IPS DF 4.7 (cell line): ENCODE results near the gene POU6F2.

Experiments
- DNase-seq: peaks from one replicate; pipeline ENCODE4 v3.0.0-alpha.2; 2013; ENCODE audit warnings: low spot score; ENCODE audit errors: extremely low read depth

POU6F2 gene

DNA sequence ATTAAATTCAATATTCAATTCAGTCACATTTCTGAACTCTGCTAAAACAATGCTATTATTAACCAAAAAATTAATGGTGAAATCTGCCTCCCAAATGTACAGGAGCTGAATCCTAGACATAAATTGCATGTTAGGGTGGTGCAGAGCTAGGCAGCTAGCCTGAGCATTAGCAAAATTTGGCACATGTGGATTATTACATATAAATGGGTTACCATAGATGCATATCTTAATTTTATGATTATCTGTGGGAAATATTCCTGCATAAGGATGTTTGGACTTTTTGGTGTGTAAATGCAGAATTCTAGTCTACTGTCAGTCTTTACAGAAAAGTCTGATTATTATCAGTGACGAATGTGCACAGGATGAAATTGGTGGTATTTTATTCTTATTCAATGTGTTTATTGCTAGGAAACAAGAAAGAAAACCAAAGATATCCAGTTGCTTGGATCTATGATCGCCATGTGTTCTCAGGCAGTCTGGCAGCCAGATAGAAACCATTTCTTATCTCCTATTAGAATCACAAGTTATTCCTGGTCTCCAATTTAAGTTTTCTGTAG is 150.7 kb downstream of the POU6F2 start:
- DNase-seq: no peak

DNA sequence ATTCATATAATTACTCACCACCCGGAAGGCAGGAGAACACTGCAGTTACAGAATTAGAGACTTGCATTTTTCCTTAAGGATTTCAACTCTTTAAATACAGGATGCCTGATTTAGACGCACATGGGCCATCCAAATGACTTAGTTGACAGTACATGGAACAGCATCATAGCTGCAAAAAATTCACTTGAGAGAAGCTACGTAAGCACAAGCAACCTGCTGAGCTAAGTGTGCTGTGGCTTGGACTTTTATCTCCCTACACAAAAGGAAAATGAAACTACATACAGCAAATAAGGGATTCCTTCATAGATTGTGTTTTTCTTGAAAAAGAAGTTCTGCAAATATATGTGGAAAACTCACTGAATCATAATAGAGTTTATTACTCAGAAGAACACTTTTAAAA is 152.6 kb downstream of the POU6F2 start:
- DNase-seq: no peak

DNA sequence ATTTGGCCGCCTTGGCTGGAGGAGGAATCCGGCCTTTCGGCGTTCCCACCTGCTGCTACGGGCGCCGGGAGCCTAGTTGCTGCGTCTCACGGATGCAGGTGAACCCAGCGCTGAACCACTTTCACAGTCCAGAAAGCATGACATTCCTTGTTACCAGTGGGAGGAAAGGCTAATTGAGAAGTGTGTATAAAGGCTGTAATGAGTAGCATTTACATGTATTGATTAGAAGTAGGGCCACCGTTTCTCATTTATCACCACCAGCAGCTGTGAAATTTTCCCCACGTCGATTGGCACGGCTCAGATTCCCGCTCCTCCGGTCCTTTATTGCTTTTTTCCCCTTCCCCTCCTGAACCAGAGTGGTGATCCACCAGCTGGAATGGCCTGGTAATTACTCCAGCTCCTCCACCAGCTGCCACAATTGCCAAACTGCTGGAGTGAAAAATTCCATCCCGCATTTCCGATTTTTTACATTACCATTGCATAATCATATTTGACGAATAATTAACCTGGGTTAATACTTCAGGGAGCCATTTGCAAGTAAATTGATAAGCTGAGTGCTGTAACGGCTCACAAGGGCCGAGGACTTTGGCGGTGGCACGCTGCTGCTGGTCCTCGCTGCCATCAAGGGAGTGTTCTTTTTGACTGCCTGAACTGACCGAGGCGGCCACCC is 153.3 kb downstream of the POU6F2 start:
- DNase-seq: no peak

DNA sequence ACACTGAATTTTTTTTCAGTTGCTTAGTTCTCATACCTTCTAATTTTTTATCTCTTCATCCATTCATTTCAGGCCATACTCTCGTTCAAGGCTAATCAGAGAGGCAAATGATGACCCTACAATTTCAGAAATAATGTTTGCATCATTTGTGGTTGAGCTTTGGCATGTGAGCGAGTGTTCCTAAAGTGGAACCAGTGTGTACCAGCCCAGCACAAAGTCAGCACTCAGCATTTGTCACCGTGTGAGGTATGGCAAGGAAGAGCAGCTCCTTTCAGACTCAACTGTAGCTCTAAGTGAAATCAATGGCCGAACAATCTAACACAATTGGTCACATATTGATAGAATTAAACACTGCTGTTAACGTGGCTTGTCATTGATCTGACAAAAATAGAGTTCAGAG is 154.6 kb downstream of the POU6F2 start:
- no peak for DNase-seq

DNA sequence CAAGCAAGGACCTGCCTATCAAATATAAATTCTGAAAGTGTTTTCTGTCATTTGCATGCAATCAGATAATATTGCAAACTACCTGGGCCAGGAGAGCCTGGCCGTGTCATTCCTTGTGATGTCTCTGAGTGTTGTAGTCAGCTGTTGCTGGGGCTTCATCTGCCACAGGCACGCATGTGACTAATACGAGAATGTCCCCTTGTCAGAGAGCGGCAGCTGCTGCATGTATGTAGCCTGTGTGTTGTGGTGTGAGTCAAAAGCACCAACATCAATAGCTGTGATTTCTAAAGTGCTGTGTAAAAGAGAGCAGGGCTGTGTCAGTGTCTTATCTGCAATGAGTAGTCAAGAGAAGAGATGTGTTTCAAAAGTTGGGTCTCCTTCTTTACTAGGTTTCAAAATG is 155.4 kb downstream of the POU6F2 start:
- DNase-seq: no peak

DNA sequence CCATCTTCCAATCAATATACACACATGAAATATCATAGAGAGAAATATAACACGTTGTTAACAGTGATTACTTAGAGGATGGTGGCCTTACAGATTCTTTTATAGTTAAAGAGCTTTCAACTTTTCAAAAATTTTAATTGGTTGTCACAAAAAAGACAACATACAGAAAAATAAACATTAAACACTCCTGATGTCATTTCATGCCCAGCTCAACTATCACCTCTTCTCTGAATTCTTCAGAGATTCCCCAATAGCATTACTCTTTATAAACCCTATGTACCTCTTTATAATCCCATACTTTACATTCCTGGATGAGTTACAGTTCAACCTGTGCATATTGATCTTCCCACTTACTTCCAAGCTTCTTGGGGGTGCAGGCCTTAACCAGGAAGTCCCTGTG is 159.8 kb downstream of the POU6F2 start:
- DNase-seq: no peak

DNA sequence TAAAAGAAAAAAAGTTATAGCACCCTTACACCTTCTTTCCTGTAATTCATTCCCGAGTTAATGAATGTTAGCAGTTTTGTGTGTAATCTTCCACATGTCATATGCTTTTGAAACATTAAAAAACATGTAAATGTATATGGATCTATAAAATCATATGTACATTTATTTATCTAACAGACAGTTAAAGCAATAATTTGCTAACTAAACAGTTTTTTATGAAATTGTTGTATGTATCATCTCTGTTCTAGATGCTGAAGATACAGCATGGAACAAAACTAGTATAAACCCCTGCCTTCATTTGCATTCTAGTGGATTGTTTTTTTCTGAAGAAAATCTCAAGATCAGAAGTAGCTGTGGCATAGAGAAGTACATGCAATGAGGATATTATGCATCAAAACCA is 165.0 kb downstream of the POU6F2 start:
- no peak for DNase-seq

DNA sequence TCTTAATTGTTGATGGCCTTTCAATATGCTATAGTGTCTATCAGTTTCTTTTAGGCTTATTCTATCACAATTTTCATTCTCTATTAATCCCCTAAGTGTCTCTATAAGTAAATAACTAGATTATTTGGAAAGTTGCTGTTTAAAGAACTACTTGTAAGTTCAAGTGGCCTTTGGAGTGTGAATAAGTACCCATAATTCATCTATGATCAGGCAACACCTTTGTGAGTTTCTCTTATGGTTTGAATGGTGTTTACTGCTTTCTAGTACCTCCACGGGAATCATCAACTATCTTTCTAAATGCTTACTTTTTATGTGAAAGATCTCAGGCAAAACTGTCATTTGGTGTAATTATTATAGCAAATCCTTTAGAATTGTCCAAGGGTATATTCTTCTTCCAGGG is 166.7 kb downstream of the POU6F2 start:
- DNase-seq: no peak

DNA sequence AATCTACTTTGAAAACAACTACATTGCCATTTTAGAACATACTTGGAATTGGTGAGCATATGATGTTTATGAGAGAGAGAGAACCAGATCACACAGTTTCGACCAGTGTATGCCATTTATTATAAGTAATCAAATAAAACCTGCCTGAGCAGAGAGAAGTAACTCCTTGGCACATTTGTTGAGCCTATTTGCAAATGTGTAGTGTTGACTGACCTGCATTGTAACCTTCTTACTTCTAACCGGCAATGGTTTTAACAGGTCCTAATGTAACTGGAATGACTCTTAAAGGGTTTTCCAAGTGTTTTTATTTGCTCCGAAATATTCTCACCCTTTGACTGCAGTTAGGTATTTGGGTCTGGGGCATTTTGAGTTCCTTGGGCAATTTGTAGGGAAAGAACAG is 167.6 kb downstream of the POU6F2 start:
- DNase-seq: no peak

DNA sequence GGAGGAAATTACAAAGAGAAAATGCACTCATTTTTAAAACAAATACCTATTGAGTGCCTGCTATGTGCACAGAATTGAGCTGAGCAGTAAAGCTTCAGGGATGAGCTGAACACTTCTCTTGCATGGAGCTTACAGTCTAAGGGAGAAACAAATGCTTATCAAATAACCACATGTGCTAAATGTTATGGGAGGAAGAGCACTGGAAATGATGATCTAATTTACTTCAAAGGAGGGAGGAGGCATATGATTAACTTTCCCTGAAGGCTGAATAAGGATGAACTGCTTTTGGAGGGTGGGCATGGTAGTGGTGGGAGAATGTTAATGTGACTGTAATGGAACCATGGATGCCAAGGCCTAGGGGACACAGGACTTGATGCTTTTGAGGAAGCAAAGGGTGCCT is 168.2 kb downstream of the POU6F2 start:
- no peak for DNase-seq

DNA sequence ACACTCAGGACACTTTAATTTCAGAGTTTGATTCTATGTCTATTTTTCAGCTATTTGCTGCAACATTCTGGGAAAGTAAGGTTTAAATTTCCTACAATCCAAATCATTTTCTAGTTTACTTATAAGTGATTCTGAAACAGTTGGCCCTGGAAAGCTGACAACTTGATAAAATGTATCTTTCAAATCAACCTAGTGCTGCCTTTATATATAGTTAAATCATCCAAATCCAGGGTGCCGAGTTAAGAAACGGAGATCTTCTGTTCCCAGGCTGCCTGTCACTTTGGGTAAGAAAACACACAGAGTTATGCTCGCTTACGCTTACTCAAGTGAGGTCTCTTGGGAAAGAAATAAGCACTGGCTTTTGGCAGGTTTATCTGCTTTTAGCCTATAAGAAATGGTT is 175.0 kb downstream of the POU6F2 start:
- DNase-seq: no peak

DNA sequence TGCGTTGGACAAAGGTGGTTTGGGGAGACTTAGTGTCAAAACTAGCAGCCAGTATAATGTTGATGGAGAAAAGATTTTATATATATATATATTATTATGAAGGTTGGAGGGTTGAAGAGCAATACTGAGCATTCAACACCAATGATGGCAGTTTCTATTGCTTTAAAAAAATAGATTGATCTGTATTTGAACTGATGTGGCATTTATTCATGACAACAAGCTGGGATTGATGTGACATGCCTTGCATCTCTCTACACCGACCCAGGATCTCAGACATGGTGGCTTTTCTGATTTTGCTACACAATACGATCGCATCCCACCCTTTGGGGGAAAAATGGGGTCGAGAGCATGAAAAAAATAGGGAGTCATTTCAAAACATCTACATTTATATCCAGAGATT is 175.4 kb downstream of the POU6F2 start:
- no peak for DNase-seq

DNA sequence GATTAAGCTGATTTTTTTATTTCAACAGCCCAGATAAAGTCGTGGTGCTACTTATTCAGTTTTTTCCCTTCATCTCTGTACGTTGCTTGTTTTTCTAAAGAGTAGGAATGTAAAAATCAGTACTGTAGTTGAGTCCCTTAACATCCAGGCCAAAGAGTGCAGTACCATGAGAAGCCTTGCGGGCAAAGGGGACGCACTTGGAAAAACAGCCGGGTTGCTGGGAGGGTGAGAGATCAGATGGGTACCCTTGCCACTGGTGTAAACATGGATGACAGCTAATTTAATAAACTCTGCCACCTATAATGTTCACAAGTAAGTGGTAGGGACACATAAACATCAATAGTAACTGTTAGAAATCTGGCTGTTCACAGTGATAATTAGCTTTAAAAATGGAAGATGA is 175.9 kb downstream of the POU6F2 start:
- no peak for DNase-seq

DNA sequence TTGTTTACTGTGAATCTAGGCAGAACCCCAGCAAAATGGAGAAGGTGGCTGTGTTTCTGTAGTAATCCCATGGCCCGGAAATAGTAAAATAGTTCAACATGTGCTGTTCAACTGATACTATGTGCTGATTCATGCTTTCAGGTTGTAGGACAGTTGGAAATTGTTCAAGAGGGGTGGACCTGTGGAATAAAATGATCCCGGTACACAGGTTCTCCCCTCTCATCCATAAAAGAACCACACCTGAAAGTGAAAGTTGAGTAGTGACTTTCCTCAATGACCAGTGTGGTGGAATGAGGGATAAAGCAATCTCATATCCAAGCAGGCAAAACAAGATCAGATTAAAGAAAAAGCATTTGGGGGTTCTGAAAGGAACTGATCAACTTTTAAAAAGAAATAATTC is 177.1 kb downstream of the POU6F2 start:
- no peak for DNase-seq

DNA sequence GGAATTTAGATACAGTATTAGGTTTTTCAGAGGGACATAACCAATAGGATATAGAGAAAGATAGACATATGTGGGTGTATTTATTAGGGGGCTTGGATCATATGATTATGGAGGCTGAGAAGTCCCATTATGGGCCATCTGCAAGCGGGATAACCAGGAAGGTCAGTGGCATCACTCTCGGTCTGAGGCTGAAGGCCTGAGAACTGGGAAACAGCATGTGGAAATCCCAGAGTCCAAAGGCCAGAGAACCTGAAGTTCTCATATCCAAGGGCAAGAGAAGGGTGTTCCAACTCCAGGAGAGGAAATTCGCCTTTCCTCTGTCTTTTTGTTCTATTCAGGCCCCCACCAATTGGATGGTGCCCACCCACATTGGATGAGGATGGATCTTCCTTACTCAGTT is 180.7 kb downstream of the POU6F2 start:
- DNase-seq: no peak

DNA sequence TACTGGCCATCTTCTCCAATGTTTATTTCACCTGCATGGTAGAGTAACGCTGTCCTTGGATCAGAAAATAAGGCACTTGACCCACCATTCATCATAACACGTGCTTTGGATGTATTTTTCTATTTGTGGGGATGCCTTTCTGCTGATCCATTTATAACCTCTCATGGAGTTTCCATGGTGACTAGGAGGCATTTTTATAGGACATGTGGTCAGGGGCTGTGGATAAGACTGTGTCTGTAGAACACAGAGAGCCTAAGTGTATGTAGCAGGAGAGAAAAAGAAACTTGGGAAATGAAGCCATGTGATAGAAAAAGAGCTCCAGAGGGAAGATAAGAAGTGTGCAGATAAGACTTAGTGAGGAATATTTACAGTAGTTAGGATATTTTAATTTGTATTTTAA is 184.2 kb downstream of the POU6F2 start:
- no peak for DNase-seq

DNA sequence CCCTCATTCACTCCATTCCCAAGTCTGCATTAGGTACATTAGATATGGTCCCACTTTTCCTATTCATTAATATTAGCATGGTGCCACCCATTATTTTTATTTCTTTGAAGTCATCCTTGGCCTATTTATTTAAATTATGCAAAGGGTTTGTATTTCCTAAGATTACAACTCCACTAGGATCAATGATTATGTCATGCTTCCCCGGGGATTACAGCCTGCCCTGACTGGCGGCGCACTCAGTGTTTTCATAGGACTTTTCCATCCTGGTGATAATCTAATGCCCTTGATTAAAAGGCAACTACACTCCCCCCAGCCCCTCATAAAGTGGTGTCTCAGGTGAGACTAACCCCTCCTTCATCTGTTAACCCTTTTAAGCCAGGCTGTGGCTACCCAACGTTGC is 187.2 kb downstream of the POU6F2 start:
- no peak for DNase-seq

DNA sequence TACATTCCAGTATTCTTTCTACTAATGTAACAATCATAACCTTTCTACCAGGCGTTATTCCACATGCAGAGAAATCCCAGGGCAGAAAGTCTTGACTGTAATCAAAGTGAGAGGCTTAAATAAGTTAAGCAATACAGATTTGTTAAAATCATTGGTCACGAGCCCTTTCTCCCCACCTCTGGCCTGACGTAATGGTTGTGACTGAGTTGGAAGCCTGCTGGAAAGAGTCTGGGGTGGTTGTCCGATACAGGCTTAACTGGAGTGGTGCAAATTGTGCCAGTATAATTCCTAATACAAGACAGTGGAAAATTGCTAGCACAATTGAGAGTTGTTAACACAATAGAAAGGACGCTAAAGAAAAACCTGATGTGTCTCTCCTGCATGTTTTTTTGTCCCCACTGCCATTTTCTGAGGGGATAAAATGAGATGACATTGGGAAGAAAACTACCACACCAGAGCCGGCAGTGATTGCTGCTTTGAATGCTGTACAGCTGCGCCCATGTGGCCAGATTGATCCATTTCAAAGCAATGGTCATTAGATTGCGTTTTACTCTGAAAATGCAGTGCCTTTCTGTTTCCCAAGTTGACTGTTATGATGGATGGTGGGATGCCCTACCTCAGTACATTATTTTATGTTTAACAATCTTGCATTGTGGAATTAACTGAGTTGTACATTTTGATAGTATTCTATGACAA is 190.8 kb downstream of the POU6F2 start:
- no peak for DNase-seq

DNA sequence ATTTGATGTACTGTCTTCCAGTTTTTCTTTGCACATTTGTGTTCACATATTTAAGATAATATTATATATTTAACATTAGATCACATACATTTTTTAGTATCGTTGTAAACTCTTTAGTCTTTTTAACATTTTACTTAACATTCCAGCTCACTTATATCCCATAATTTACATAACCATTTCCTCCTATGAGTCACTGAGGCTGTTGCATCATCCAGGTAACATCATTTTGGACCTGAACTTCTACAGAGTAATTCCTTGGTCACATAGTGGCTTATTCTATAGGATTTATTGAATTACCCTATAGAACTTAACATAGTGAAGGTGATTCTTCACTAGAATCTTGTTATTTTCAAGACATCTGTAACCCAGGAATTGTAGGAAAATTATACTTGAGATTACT is 194.4 kb downstream of the POU6F2 start:
- DNase-seq: no peak

DNA sequence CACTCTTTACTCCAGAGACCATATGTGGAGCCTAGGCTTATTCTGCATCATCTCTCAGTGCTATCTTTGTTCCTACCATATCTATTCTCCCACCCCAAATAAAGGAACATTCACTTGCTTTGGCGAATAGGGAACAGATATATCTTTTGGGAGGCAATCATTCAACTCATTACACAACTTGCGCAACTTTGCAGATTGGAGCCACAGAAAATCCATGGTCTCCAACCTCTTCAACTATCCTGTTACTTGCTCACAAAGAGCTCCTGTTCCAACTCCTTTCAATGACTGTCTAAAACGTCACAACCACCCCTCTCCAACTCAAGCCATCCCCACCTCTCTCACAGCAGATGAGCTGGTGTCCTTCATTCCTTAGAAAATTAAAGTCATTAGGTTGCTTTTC is 203.7 kb downstream of the POU6F2 start:
- no peak for DNase-seq

DNA sequence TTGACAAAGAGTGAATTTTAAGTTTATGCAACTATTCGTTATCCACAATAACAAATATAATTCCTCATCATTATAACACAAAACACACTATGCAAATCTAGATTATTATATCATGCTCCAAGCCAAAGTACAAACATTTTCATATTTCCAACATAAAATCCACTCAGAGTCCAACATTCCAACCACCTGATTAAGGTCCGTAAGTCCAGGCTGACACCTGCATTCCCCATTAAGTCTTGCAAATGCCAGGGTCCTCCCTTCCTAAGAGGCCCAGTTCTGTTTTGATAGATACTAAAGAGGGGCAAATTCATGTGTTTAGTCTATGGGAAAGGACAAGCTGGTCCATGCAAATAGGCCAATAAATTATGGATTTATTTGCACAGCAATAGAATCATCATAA is 206.1 kb downstream of the POU6F2 start:
- no peak for DNase-seq

DNA sequence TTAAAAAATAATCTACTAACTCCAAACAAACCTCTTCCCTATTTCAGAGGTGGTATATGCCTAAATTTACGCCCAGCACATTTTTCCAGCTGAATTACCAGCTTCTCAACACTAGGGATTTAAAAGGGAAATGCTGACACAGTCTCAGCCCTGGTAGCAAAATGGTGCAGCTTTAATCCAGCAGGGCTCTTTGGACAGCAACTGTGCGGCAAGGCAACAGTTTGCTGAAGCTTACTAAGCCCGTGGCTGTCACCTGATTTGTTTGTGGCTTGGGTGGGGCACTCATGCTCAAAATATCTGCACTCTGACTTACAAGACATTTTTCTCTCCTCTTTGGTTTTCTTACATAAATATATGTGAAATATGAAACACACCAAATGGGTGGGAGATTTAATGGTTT is 206.7 kb downstream of the POU6F2 start:
- no peak for DNase-seq

DNA sequence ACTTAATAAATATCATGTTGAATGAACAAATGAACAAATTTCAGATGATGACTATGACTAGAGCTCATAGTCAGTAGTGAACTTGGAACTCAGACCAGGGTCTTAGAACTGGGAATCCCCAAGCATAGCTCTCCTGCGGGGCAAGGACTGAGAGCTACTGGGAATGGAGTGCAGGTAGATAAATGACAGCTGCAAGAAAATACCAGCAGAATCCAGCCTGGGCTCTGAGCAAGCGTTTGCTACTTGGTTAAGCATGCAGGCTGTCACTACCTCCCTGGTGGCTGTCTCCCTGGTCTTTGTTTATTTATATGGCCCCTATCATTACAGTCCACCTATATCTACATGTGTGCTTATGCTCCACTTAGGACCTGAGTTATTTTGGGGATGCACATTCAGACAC is 208.4 kb downstream of the POU6F2 start:
- DNase-seq: no peak
